Stimulated activated CD4-positive, alpha-beta T cell treated with anti-CD3 and anti-CD28 coated beads, Interleukin-12 subunit alpha, Interleukin-12 subunit beta, amount 100 ng/mL, for 24 hours (primary cell): ENCODE data around the gene CCDC106.
A peak's percentile ranks its signal among the peaks of the same experiment; 100 is the strongest.

Source experiments
- DNase-seq, 2 experiments: peaks; one replicate each; pipeline ENCODE4 v3.0.0-alpha.2; 2020; ENCODE audit warnings: low read depth in 2 of 2

The CCDC106 gene

GRCh38 chr19:55667958-55668357 lies 19.9 kb downstream of the CCDC106 start:
- no peak for DNase-seq

- DNase-seq, result no peak
Measured at GRCh38 chr19:55668603-55669348, 20.8 kb downstream of the CCDC106 start.

- no peak for DNase-seq
Measured at GRCh38 chr19:55669418-55670279, 21.6 kb downstream of the CCDC106 start.

- no peak for DNase-seq
Measured at GRCh38 chr19:55670280-55671053, 22.5 kb downstream of the CCDC106 start.

GRCh38 chr19:55671054-55671378 lies 23.0 kb downstream of the CCDC106 start:
- DNase-seq, result no peak

- no peak for DNase-seq
Measured at GRCh38 chr19:55672418-55672817, 24.4 kb downstream of the CCDC106 start.

GRCh38 chr19:55673465-55673864 lies 25.5 kb downstream of the CCDC106 start:
- DNase-seq, result no peak

GRCh38 chr19:55673889-55674288 lies 25.9 kb downstream of the CCDC106 start:
- DNase-seq, result no peak

GRCh38 chr19:55674459-55674840 lies 26.4 kb downstream of the CCDC106 start:
- no peak for DNase-seq

GRCh38 chr19:55674841-55675660 lies 27.0 kb downstream of the CCDC106 start, which contains the start of gene EPN1:
TSS of gene EPN1 (plus strand) at chr19:55675226. CDS start at chr19:55678628, 3,402 bp downstream.
- DNase-seq, result peak; percentile 95 to 96

GRCh38 chr19:55675661-55676354 lies 27.8 kb downstream of the CCDC106 start:
- no peak for DNase-seq

GRCh38 chr19:55676383-55676782 lies 28.4 kb downstream of the CCDC106 start:
- DNase-seq, result no peak

GRCh38 chr19:55676889-55677505 lies 29.0 kb downstream of the CCDC106 start:
- no peak for DNase-seq

GRCh38 chr19:55677572-55678028 lies 29.6 kb downstream of the CCDC106 start:
- no peak for DNase-seq

GRCh38 chr19:55678121-55678671 lies 30.2 kb downstream of the CCDC106 start:
- no peak for DNase-seq

GRCh38 chr19:55679343-55680257 lies 31.6 kb downstream of the CCDC106 start:
- DNase-seq, result no peak

GRCh38 chr19:55680339-55681130 lies 32.5 kb downstream of the CCDC106 start:
- DNase-seq, result no peak
